Measurements from ENCODE around the gene IKZF2.

DNA sequence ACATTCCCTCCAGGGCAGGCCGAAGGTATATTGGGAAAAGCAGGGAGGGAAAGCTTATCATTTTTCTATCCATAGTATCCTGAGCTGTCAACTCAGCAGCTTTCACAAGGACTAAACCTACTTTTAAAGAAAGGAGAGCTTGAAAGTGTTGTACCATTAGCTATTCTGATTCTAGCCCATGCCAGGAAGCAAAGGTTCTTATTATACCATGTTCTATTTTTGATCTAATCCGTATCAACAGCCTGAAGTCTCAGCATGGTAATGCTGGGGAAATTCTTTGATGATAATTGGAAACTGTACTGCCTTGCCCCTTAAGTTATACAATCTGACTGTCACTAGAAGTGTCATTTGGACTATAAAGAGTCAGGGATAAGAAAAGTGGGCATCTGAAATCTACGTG, 193.3 kb downstream of the IKZF2 start:
- TF ChIP-seq, protein P1, sequence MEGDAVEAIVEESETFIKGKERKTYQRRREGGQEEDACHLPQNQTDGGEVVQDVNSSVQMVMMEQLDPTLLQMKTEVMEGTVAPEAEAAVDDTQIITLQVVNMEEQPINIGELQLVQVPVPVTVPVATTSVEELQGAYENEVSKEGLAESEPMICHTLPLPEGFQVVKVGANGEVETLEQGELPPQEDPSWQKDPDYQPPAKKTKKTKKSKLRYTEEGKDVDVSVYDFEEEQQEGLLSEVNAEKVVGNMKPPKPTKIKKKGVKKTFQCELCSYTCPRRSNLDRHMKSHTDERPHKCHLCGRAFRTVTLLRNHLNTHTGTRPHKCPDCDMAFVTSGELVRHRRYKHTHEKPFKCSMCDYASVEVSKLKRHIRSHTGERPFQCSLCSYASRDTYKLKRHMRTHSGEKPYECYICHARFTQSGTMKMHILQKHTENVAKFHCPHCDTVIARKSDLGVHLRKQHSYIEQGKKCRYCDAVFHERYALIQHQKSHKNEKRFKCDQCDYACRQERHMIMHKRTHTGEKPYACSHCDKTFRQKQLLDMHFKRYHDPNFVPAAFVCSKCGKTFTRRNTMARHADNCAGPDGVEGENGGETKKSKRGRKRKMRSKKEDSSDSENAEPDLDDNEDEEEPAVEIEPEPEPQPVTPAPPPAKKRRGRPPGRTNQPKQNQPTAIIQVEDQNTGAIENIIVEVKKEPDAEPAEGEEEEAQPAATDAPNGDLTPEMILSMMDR (IDR thresholded peaks at IDR 0.05) = no peak
- TF ChIP-seq POLR2A (IDR thresholded peaks at IDR 0.05) = no peak

Data from ovary (tissue), 3 donors.